Measurements from ENCODE around the gene NF2.

DNA sequence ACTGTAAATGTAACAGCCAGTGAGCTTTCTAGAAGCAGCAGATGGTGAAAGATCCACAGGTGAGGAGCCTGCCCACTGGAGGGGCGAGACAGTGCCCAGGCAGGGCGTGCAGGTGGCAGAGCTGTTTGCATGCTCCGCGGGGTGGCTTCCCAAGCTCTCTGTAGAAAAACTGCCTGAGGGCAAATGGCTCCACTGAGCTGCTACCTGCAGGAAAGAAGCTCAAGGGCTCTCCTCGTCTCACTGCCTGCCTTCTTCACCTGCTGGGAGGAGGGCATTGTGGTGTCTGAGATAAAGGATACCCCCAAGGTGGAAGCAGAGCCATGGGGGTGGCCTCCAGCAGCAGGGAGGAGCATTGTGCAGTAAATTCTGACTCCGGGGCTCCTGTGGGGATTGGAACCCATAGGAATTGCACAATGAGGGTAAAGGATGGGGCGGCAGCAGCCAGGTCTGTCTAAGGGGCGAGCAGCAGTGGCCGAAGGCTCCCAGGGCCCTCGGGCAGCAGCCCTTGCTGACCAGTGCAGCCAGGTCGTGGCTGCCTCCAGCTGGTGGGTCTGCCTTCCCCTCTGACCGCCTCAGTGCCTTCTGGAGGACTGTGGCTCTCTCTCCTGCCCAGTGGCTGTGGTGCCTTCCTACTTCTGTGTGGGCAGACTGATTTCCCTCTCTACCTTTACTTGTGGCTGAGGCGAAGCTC lies 88.3 kb downstream of the NF2 start:
- TF ChIP-seq, protein P1, sequence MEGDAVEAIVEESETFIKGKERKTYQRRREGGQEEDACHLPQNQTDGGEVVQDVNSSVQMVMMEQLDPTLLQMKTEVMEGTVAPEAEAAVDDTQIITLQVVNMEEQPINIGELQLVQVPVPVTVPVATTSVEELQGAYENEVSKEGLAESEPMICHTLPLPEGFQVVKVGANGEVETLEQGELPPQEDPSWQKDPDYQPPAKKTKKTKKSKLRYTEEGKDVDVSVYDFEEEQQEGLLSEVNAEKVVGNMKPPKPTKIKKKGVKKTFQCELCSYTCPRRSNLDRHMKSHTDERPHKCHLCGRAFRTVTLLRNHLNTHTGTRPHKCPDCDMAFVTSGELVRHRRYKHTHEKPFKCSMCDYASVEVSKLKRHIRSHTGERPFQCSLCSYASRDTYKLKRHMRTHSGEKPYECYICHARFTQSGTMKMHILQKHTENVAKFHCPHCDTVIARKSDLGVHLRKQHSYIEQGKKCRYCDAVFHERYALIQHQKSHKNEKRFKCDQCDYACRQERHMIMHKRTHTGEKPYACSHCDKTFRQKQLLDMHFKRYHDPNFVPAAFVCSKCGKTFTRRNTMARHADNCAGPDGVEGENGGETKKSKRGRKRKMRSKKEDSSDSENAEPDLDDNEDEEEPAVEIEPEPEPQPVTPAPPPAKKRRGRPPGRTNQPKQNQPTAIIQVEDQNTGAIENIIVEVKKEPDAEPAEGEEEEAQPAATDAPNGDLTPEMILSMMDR (IDR thresholded peaks at IDR 0.05) = no peak
- no peak for TF ChIP-seq POLR2A (IDR thresholded peaks at IDR 0.05)

All from Peyer's patch (tissue), 4 donors.